ENCODE results near the gene PTPRN. TPM values are rescaled to one million over a fixed set of nuclear protein-coding genes. Genes with fewer than 3 reads are reported as not detected.
A peak's percentile ranks its signal among the peaks of the same experiment; 100 is the strongest.
"Not testable (repeated sequence)": the region's sequence is repeated elsewhere in the genome, so short reads cannot be mapped to it uniquely, and the experiment has no call there.

The PTPRN gene
- total RNA-seq, 1 donor from 2014 or later, result not detected

- not testable (repeated sequence) for H3K36me3 ChIP-seq (ENCODE audit: control insufficient read depth in 3 of 3, insufficient read depth in 3 of 3, low read length in 3 of 3); H3K9me3 ChIP-seq (ENCODE audit: control insufficient read depth in 3 of 3, low read length in 3 of 3); H3K27ac ChIP-seq (ENCODE audit: low read depth, low read length); H3K4me3 ChIP-seq (ENCODE audit: low read length in 3 of 3); H3K4me1 ChIP-seq (ENCODE audit: control insufficient read depth in 3 of 3, insufficient read depth in 3 of 3, low read length in 3 of 3); H3K9ac ChIP-seq (ENCODE audit: low read depth in 1 of 3, low read length in 3 of 3)
- H3K27me3 ChIP-seq (ENCODE audit: control insufficient read depth in 3 of 3, insufficient read depth in 3 of 3, low read length in 3 of 3), result peaks cover 19 to 24% (median 22%) of the 10 kb centered on the region in 3 donors
Measured at GRCh38 chr2:219312683-219313263, 3.6 kb upstream of the PTPRN start.

- H3K27ac ChIP-seq (ENCODE audit: low read depth, low read length), result no peak overlapping the region
- H3K9me3 ChIP-seq (ENCODE audit: control insufficient read depth in 3 of 3, low read length in 3 of 3), result no peaks in the 10 kb centered on the region
- no peaks in the 10 kb centered on the region for H3K36me3 ChIP-seq (ENCODE audit: control insufficient read depth in 3 of 3, insufficient read depth in 3 of 3, low read length in 3 of 3)
- H3K27me3 ChIP-seq (ENCODE audit: control insufficient read depth in 3 of 3, insufficient read depth in 3 of 3, low read length in 3 of 3), result peaks cover 30 to 33% (median 33%) of the 10 kb centered on the region in 3 donors
- H3K4me3 ChIP-seq (ENCODE audit: low read length in 3 of 3), result no peak overlapping the region
- no peaks in the 10 kb centered on the region for H3K4me1 ChIP-seq (ENCODE audit: control insufficient read depth in 3 of 3, insufficient read depth in 3 of 3, low read length in 3 of 3)
- no peak overlapping the region for H3K9ac ChIP-seq (ENCODE audit: low read depth in 1 of 3, low read length in 3 of 3)
Measured at GRCh38 chr2:219308142-219309101, 779 bp downstream of the PTPRN start.

GRCh38 chr2:219306047-219306446 is 3.2 kb downstream of the PTPRN start:
- Histone ChIP-seq H3K36me3 (ENCODE audit: control insufficient read depth in 3 of 3, insufficient read depth in 3 of 3, low read length in 3 of 3) (no peaks in the 10 kb centered on the region), H3K27ac (ENCODE audit: low read depth, low read length) (no peak overlapping the region), H3K4me3 (ENCODE audit: low read length in 3 of 3) (no peak overlapping the region), H3K27me3 (ENCODE audit: control insufficient read depth in 3 of 3, insufficient read depth in 3 of 3, low read length in 3 of 3) (peaks cover 30 to 52% (median 47%) of the 10 kb centered on the region in 3 donors), H3K9ac (ENCODE audit: low read depth in 1 of 3, low read length in 3 of 3) (no peak overlapping the region), H3K4me1 (ENCODE audit: control insufficient read depth in 3 of 3, insufficient read depth in 3 of 3, low read length in 3 of 3) (no peaks in the 10 kb centered on the region), H3K9me3 (ENCODE audit: control insufficient read depth in 3 of 3, low read length in 3 of 3) (no peaks in the 10 kb centered on the region)

GRCh38 chr2:219304223-219304622 is 5.0 kb downstream of the PTPRN start:
- H3K27me3 ChIP-seq (ENCODE audit: control insufficient read depth in 3 of 3, insufficient read depth in 3 of 3, low read length in 3 of 3), result peaks cover 18 to 42% (median 38%) of the 10 kb centered on the region in 3 donors
- H3K36me3 ChIP-seq (ENCODE audit: control insufficient read depth in 3 of 3, insufficient read depth in 3 of 3, low read length in 3 of 3), result no peaks in the 10 kb centered on the region
- no peak overlapping the region for H3K9ac ChIP-seq (ENCODE audit: low read depth in 1 of 3, low read length in 3 of 3)
- H3K4me1 ChIP-seq (ENCODE audit: control insufficient read depth in 3 of 3, insufficient read depth in 3 of 3, low read length in 3 of 3), result no peaks in the 10 kb centered on the region
- H3K4me3 ChIP-seq (ENCODE audit: low read length in 3 of 3), result no peak overlapping the region
- no peaks in the 10 kb centered on the region for H3K9me3 ChIP-seq (ENCODE audit: control insufficient read depth in 3 of 3, low read length in 3 of 3)
- H3K27ac ChIP-seq (ENCODE audit: low read depth, low read length), result no peak overlapping the region

- H3K27ac ChIP-seq (ENCODE audit: low read depth, low read length), result no peak overlapping the region
- no peak overlapping the region for H3K4me3 ChIP-seq (ENCODE audit: low read length in 3 of 3)
- no peaks in the 10 kb centered on the region for H3K36me3 ChIP-seq (ENCODE audit: control insufficient read depth in 3 of 3, insufficient read depth in 3 of 3, low read length in 3 of 3)
- H3K27me3 ChIP-seq (ENCODE audit: control insufficient read depth in 3 of 3, insufficient read depth in 3 of 3, low read length in 3 of 3), result peaks cover 14 to 35% (median 29%) of the 10 kb centered on the region in 3 donors
- peaks cover 3 to 6% (median 3%) of the 10 kb centered on the region in 3 donors for H3K4me1 ChIP-seq (ENCODE audit: control insufficient read depth in 3 of 3, insufficient read depth in 3 of 3, low read length in 3 of 3)
- H3K9ac ChIP-seq (ENCODE audit: low read depth in 1 of 3, low read length in 3 of 3), result no peak overlapping the region
- no peaks in the 10 kb centered on the region for H3K9me3 ChIP-seq (ENCODE audit: control insufficient read depth in 3 of 3, low read length in 3 of 3)
Measured at GRCh38 chr2:219302412-219302968, 6.7 kb downstream of the PTPRN start.

- Histone ChIP-seq H3K4me1 (ENCODE audit: control insufficient read depth in 3 of 3, insufficient read depth in 3 of 3, low read length in 3 of 3) (peaks cover 5 to 10% (median 5%) of the 10 kb centered on the region in 3 donors), H3K9me3 (ENCODE audit: control insufficient read depth in 3 of 3, low read length in 3 of 3) (no peaks in the 10 kb centered on the region), H3K4me3 (ENCODE audit: low read length in 3 of 3) (no peak overlapping the region), H3K9ac (ENCODE audit: low read depth in 1 of 3, low read length in 3 of 3) (no peak overlapping the region), H3K27ac (ENCODE audit: low read depth, low read length) (no peak overlapping the region), H3K27me3 (ENCODE audit: control insufficient read depth in 3 of 3, insufficient read depth in 3 of 3, low read length in 3 of 3) (peaks cover 4 to 32% (median 26%) of the 10 kb centered on the region in 3 donors), H3K36me3 (ENCODE audit: control insufficient read depth in 3 of 3, insufficient read depth in 3 of 3, low read length in 3 of 3) (no peaks in the 10 kb centered on the region)
Measured at GRCh38 chr2:219300022-219300421, 9.2 kb downstream of the PTPRN start.

GRCh38 chr2:219299372-219299760 is 9.8 kb downstream of the PTPRN start:
- Histone ChIP-seq H3K27me3 (ENCODE audit: control insufficient read depth in 3 of 3, insufficient read depth in 3 of 3, low read length in 3 of 3) (peaks cover 4 to 32% (median 26%) of the 10 kb centered on the region in 3 donors), H3K27ac (ENCODE audit: low read depth, low read length) (no peak overlapping the region), H3K9me3 (ENCODE audit: control insufficient read depth in 3 of 3, low read length in 3 of 3) (no peaks in the 10 kb centered on the region), H3K36me3 (ENCODE audit: control insufficient read depth in 3 of 3, insufficient read depth in 3 of 3, low read length in 3 of 3) (no peaks in the 10 kb centered on the region), H3K4me3 (ENCODE audit: low read length in 3 of 3) (no peak overlapping the region), H3K9ac (ENCODE audit: low read depth in 1 of 3, low read length in 3 of 3) (peak overlapping the region in 1 of 3 donors; percentile 32), H3K4me1 (ENCODE audit: control insufficient read depth in 3 of 3, insufficient read depth in 3 of 3, low read length in 3 of 3) (peaks cover 8 to 15% (median 8%) of the 10 kb centered on the region in 3 donors)

- no peaks in the 10 kb centered on the region for H3K9me3 ChIP-seq (ENCODE audit: control insufficient read depth in 3 of 3, low read length in 3 of 3)
- peaks cover 11 to 20% (median 12%) of the 10 kb centered on the region in 3 donors for H3K4me1 ChIP-seq (ENCODE audit: control insufficient read depth in 3 of 3, insufficient read depth in 3 of 3, low read length in 3 of 3)
- H3K36me3 ChIP-seq (ENCODE audit: control insufficient read depth in 3 of 3, insufficient read depth in 3 of 3, low read length in 3 of 3), result no peaks in the 10 kb centered on the region
- peak overlapping the region; percentile 30 to 45 (median 32) for H3K9ac ChIP-seq (ENCODE audit: low read depth in 1 of 3, low read length in 3 of 3)
- peaks cover 4 to 31% (median 25%) of the 10 kb centered on the region in 3 donors for H3K27me3 ChIP-seq (ENCODE audit: control insufficient read depth in 3 of 3, insufficient read depth in 3 of 3, low read length in 3 of 3)
- no peak overlapping the region for H3K27ac ChIP-seq (ENCODE audit: low read depth, low read length)
- H3K4me3 ChIP-seq (ENCODE audit: low read length in 3 of 3), result peak overlapping the region in 2 of 3 donors; percentile 13 to 43
Measured at GRCh38 chr2:219298759-219299371, 10.3 kb downstream of the PTPRN start.

- Histone ChIP-seq H3K27me3 (ENCODE audit: control insufficient read depth in 3 of 3, insufficient read depth in 3 of 3, low read length in 3 of 3) (peaks cover 0 to 23% (median 20%) of the 10 kb centered on the region in 3 donors), H3K27ac (ENCODE audit: low read depth, low read length) (no peak overlapping the region), H3K9ac (ENCODE audit: low read depth in 1 of 3, low read length in 3 of 3) (no peak overlapping the region), H3K4me1 (ENCODE audit: control insufficient read depth in 3 of 3, insufficient read depth in 3 of 3, low read length in 3 of 3) (peaks cover 11 to 20% (median 12%) of the 10 kb centered on the region in 3 donors), H3K36me3 (ENCODE audit: control insufficient read depth in 3 of 3, insufficient read depth in 3 of 3, low read length in 3 of 3) (no peaks in the 10 kb centered on the region), H3K4me3 (ENCODE audit: low read length in 3 of 3) (no peak overlapping the region), H3K9me3 (ENCODE audit: control insufficient read depth in 3 of 3, low read length in 3 of 3) (no peaks in the 10 kb centered on the region)
Measured at GRCh38 chr2:219297766-219298456, 11.3 kb downstream of the PTPRN start.

Measured in skeletal muscle tissue (tissue), 4 donors.